CD8-positive, alpha-beta memory T cell (primary cell): ENCODE results near the gene MACROD2. TPM values are rescaled to one million over a fixed set of nuclear protein-coding genes. Genes with fewer than 3 reads are reported as not detected.

ENCODE experiments used
- CTCF ChIA-PET: fragments of 350-600 bp; sonication (Branson Sonifier 250); formaldehyde crosslinking; loops from one replicate; lab custom pipeline; 2021; ENCODE audit warnings: antibody characterized with exemption; lab: Charles Lee
- POLR2A ChIA-PET: fragments of 350-600 bp; sonication (Branson Sonifier 250); formaldehyde crosslinking; loops from one replicate; lab custom pipeline; 2021; ENCODE audit warnings: antibody characterized with exemption; lab: Charles Lee
- DNase-seq, 5 donors: peaks; one replicate each; pipeline versions ENCODE4 v3.0.0 to v3.0.0-alpha.2; 2020 to 2022; ENCODE audit warnings: mixed read lengths in 1 of 5
- H3K27ac ChIP-seq: one replicate; pipeline ENCODE4 v1.7.0; 2013; ENCODE audit warnings: low read depth, mild to moderate bottlenecking, low read length, moderate library complexity
- H3K27me3 ChIP-seq: 2 replicates; pipeline ENCODE4 v1.7.0; 2013; ENCODE audit warnings: low read length, mild to moderate bottlenecking; ENCODE audit not compliant: insufficient read depth, poor library complexity, severe bottlenecking
- H3K36me3 ChIP-seq: 2 replicates; pipeline ENCODE4 v1.7.0; 2013; ENCODE audit warnings: mild to moderate bottlenecking, low read length, moderate library complexity; ENCODE audit not compliant: insufficient read depth
- H3K4me1 ChIP-seq: 2 replicates; pipeline ENCODE4 v1.7.0; 2013; ENCODE audit warnings: mild to moderate bottlenecking, low read length, moderate library complexity; ENCODE audit not compliant: insufficient read depth
- H3K4me3 ChIP-seq: 2 replicates; pipeline ENCODE4 v1.7.0; 2013; ENCODE audit warnings: mild to moderate bottlenecking, low read length
- H3K9me3 ChIP-seq: 2 replicates; pipeline ENCODE4 v1.7.0; 2013; ENCODE audit warnings: mild to moderate bottlenecking, low read length
- H3K27ac Mint-ChIP-seq, 8 donors: one replicate each; pipeline ENCODE4 v1.8.0; 2020 to 2021; ENCODE audit warnings: mixed read lengths in 8 of 8, mild to moderate bottlenecking in 6 of 8, inconsistent platforms in 3 of 8, moderate library complexity in 3 of 8
- H3K27me3 Mint-ChIP-seq, 2 donors: one replicate each; pipeline ENCODE4 v1.8.0; 2020 to 2021; ENCODE audit warnings: mixed read lengths in 2 of 2, mild to moderate bottlenecking in 1 of 2, moderate library complexity in 1 of 2
- H3K36me3 Mint-ChIP-seq, 3 donors: one replicate each; pipeline ENCODE4 v1.8.0; 2020 to 2021; ENCODE audit warnings: mixed read lengths in 3 of 3, inconsistent platforms in 1 of 3, mild to moderate bottlenecking in 1 of 3
- H3K4me1 Mint-ChIP-seq, 3 donors: one replicate each; pipeline ENCODE4 v1.8.0; 2020 to 2021; ENCODE audit warnings: mixed read lengths in 3 of 3, inconsistent platforms in 1 of 3, mild to moderate bottlenecking in 1 of 3
- H3K4me3 Mint-ChIP-seq, 7 donors: one replicate each; pipeline ENCODE4 v1.8.0; 2020 to 2021; ENCODE audit warnings: mixed read lengths in 7 of 7, mild to moderate bottlenecking in 6 of 7, moderate library complexity in 4 of 7, inconsistent platforms in 2 of 7
- H3K9me3 Mint-ChIP-seq, 5 donors: one replicate each; pipeline ENCODE4 v1.8.0; 2020 to 2022; ENCODE audit warnings: mixed read lengths in 5 of 5, mild to moderate bottlenecking in 3 of 5, moderate library complexity in 2 of 5, inconsistent platforms in 1 of 5
- polyA plus RNA-seq: library from polyadenylated mRNA; unstranded; fragments of 300-500 nt; fragmentation: Illumina TruSeq; gene quantifications from one replicate; pipeline ENCODE4 v1.2.3, GENCODE V29; 2021
- total RNA-seq, 2 experiments: library from RNA; stranded (reverse); gene quantifications; one replicate each; pipeline ENCODE4 v1.2.3, GENCODE V29; 2021

MACROD2 gene
- total and polyA plus RNA-seq, 3 experiments from 2014 or later: not detected

- no peaks in the 10 kb centered on the region for H3K9me3 ChIP-seq
- Mint-ChIP-seq H3K27ac (no peak overlapping the region), H3K9me3 (peaks cover 2 to 16% (median 7%) of the 10 kb centered on the region in 5 donors), H3K36me3 (no peaks in the 10 kb centered on the region), H3K27me3 (no peaks in the 10 kb centered on the region), H3K4me1 (no peaks in the 10 kb centered on the region), H3K4me3 (no peak overlapping the region)
- H3K27me3 ChIP-seq: no peaks in the 10 kb centered on the region
- H3K27ac ChIP-seq: no peak overlapping the region
- H3K4me1 ChIP-seq: no peaks in the 10 kb centered on the region
- CTCF ChIA-PET: no interaction called here
- no peak overlapping the region for H3K4me3 ChIP-seq
- POLR2A ChIA-PET: no interaction called here
- DNase-seq: no peak
- no peaks in the 10 kb centered on the region for H3K36me3 ChIP-seq
These were observed 1991.4 kb downstream of the MACROD2 start for GRCh38 chr20:15986690-15987089.

- no peak overlapping the region for H3K4me3 ChIP-seq
- POLR2A ChIA-PET: no interaction called here
- H3K27ac ChIP-seq: no peak overlapping the region
- CTCF ChIA-PET: no interaction called here
- peaks cover 5 to 18% (median 7%) of the 10 kb centered on the region in 5 donors for H3K9me3 Mint-ChIP-seq
- H3K27ac Mint-ChIP-seq: no peak overlapping the region
- no peaks in the 10 kb centered on the region for H3K27me3 Mint-ChIP-seq
- no peaks in the 10 kb centered on the region for H3K4me1 Mint-ChIP-seq
- H3K4me3 Mint-ChIP-seq: no peak overlapping the region
- H3K27me3 ChIP-seq: no peaks in the 10 kb centered on the region
- DNase-seq: no peak
- H3K36me3 ChIP-seq: no peaks in the 10 kb centered on the region
- H3K36me3 Mint-ChIP-seq: no peaks in the 10 kb centered on the region
- H3K9me3 ChIP-seq: no peaks in the 10 kb centered on the region
- no peaks in the 10 kb centered on the region for H3K4me1 ChIP-seq
These were observed 1996.0 kb downstream of the MACROD2 start for GRCh38 chr20:15991279-15991678.

- H3K4me3 Mint-ChIP-seq: no peak overlapping the region
- no peak for DNase-seq
These were observed 1997.2 kb downstream of the MACROD2 start for GRCh38 chr20:15992564-15992963.

GRCh38 chr20:16000112-16000511 lies 2004.8 kb downstream of the MACROD2 start:
- no peak for DNase-seq
- Histone ChIP-seq H3K9me3 (no peaks in the 10 kb centered on the region), H3K4me1 (no peaks in the 10 kb centered on the region), H3K27ac (no peak overlapping the region), H3K36me3 (no peaks in the 10 kb centered on the region), H3K27me3 (no peaks in the 10 kb centered on the region), H3K4me3 (no peak overlapping the region)
- peaks cover 28 to 41% (median 34%) of the 10 kb centered on the region in 5 donors for H3K9me3 Mint-ChIP-seq
- peaks cover 0 to 4% (median 0%) of the 10 kb centered on the region in 3 donors for H3K36me3 Mint-ChIP-seq
- no peaks in the 10 kb centered on the region for H3K4me1 Mint-ChIP-seq
- no peak overlapping the region for H3K27ac Mint-ChIP-seq
- ChIA-PET POLR2A (no interaction called here), CTCF (no interaction called here)
- no peaks in the 10 kb centered on the region for H3K27me3 Mint-ChIP-seq
- no peak overlapping the region for H3K4me3 Mint-ChIP-seq

More at GRCh38 chr20:15992564-15992963, 1997.2 kb downstream of the MACROD2 start:
- H3K27ac ChIP-seq: no peak overlapping the region
- Mint-ChIP-seq H3K27ac (no peak overlapping the region), H3K9me3 (peaks cover 13 to 27% (median 16%) of the 10 kb centered on the region in 5 donors), H3K36me3 (no peaks in the 10 kb centered on the region), H3K4me1 (no peaks in the 10 kb centered on the region), H3K27me3 (no peaks in the 10 kb centered on the region)
- H3K9me3 ChIP-seq: no peaks in the 10 kb centered on the region
- no peaks in the 10 kb centered on the region for H3K27me3 ChIP-seq
- ChIA-PET POLR2A (no interaction called here), CTCF (no interaction called here)
- no peaks in the 10 kb centered on the region for H3K36me3 ChIP-seq
- no peak overlapping the region for H3K4me3 ChIP-seq
- H3K4me1 ChIP-seq: no peaks in the 10 kb centered on the region

GRCh38 chr20:16001286-16001685 lies 2006.0 kb downstream of the MACROD2 start:
- Mint-ChIP-seq H3K4me3 (no peak overlapping the region), H3K27me3 (no peaks in the 10 kb centered on the region), H3K27ac (no peak overlapping the region), H3K9me3 (peaks cover 24 to 39% (median 28%) of the 10 kb centered on the region in 5 donors), H3K36me3 (peaks cover 0 to 4% (median 0%) of the 10 kb centered on the region in 3 donors), H3K4me1 (no peaks in the 10 kb centered on the region)
- ChIA-PET POLR2A (no interaction called here), CTCF (no interaction called here)
- no peak overlapping the region for H3K4me3 ChIP-seq
- no peaks in the 10 kb centered on the region for H3K9me3 ChIP-seq
- DNase-seq: no peak
- no peaks in the 10 kb centered on the region for H3K36me3 ChIP-seq
- no peaks in the 10 kb centered on the region for H3K27me3 ChIP-seq
- H3K4me1 ChIP-seq: no peaks in the 10 kb centered on the region
- H3K27ac ChIP-seq: no peak overlapping the region

GRCh38 chr20:16003310-16003709 lies 2008.0 kb downstream of the MACROD2 start:
- no peak overlapping the region for H3K4me3 Mint-ChIP-seq
- peaks cover 9 to 23% (median 12%) of the 10 kb centered on the region in 5 donors for H3K9me3 Mint-ChIP-seq
- Histone ChIP-seq H3K27ac (no peak overlapping the region), H3K27me3 (no peaks in the 10 kb centered on the region), H3K9me3 (no peaks in the 10 kb centered on the region), H3K4me3 (no peak overlapping the region), H3K36me3 (no peaks in the 10 kb centered on the region), H3K4me1 (no peaks in the 10 kb centered on the region)
- POLR2A ChIA-PET: no interaction called here
- H3K27ac Mint-ChIP-seq: no peak overlapping the region
- CTCF ChIA-PET: no interaction called here
- DNase-seq: no peak
- H3K27me3 Mint-ChIP-seq: no peaks in the 10 kb centered on the region
- H3K36me3 Mint-ChIP-seq: no peaks in the 10 kb centered on the region
- H3K4me1 Mint-ChIP-seq: no peaks in the 10 kb centered on the region

- Mint-ChIP-seq H3K36me3 (no peaks in the 10 kb centered on the region), H3K27me3 (no peaks in the 10 kb centered on the region), H3K4me3 (no peak overlapping the region), H3K27ac (peak overlapping the region in 1 of 8 donors; percentile 32), H3K9me3 (peaks cover 6 to 24% (median 11%) of the 10 kb centered on the region in 5 donors), H3K4me1 (no peaks in the 10 kb centered on the region)
- no peaks in the 10 kb centered on the region for H3K4me1 ChIP-seq
- POLR2A ChIA-PET: no interaction called here
- H3K27ac ChIP-seq: no peak overlapping the region
- H3K27me3 ChIP-seq: no peaks in the 10 kb centered on the region
- no peak for DNase-seq
- CTCF ChIA-PET: no interaction called here
- no peak overlapping the region for H3K4me3 ChIP-seq
- no peaks in the 10 kb centered on the region for H3K9me3 ChIP-seq
- no peaks in the 10 kb centered on the region for H3K36me3 ChIP-seq
These were observed 2009.0 kb downstream of the MACROD2 start for GRCh38 chr20:16004108-16004854.

GRCh38 chr20:16005021-16005914 lies 2010.0 kb downstream of the MACROD2 start:
- Histone ChIP-seq H3K4me1 (no peaks in the 10 kb centered on the region), H3K4me3 (no peak overlapping the region), H3K27ac (no peak overlapping the region), H3K36me3 (no peaks in the 10 kb centered on the region), H3K27me3 (no peaks in the 10 kb centered on the region), H3K9me3 (no peaks in the 10 kb centered on the region)
- Mint-ChIP-seq H3K27me3 (no peaks in the 10 kb centered on the region), H3K27ac (peak overlapping the region in 1 of 8 donors; percentile 13), H3K36me3 (no peaks in the 10 kb centered on the region), H3K4me1 (no peaks in the 10 kb centered on the region), H3K4me3 (no peak overlapping the region), H3K9me3 (peaks cover 3 to 15% (median 8%) of the 10 kb centered on the region in 5 donors)
- no peak for DNase-seq
- POLR2A ChIA-PET: no interaction called here
- CTCF ChIA-PET: no interaction called here
